ENCODE data around the gene ANKS1B. TPM values are rescaled to one million over a fixed set of nuclear protein-coding genes. Genes with fewer than 3 reads are reported as not detected.

ANKS1B gene
- total and polyA plus RNA-seq, 4 donors, result 0.03 to 3.4 (median 0.53) TPM

GRCh38 chr12:99834710-99835109 lies 150.0 kb downstream of the ANKS1B start:
- Histone ChIP-seq H3K4me3 (ENCODE audit: low read depth in 1 of 3, low read length in 3 of 3) (no peak overlapping the region), H3K9ac (ENCODE audit: low read depth in 1 of 2, low read length in 2 of 2) (no peak overlapping the region), H3K4me1 (ENCODE audit: control insufficient read depth in 4 of 4, insufficient read depth in 4 of 4, low read length in 3 of 4) (no peaks in the 10 kb centered on the region), H3K9me3 (ENCODE audit: control insufficient read depth in 4 of 4, low read length in 3 of 4) (no peaks in the 10 kb centered on the region), H3K27me3 (ENCODE audit: control insufficient read depth in 4 of 4, insufficient read depth in 4 of 4, low read length in 3 of 4) (no peaks in the 10 kb centered on the region), H3K36me3 (ENCODE audit: control insufficient read depth in 4 of 4, insufficient read depth in 3 of 4, low read depth in 1 of 4, low read length in 3 of 4) (no peaks in the 10 kb centered on the region), H3K27ac (ENCODE audit: low read depth in 1 of 2, low read length in 2 of 2) (no peak overlapping the region)
- DNase-seq (ENCODE audit: low spot score), result no peak
- 94% methylated on average over 2 of the region's 2 CpGs for WGBS
- no peak for TF ChIP-seq HNF4G (IDR thresholded peaks at IDR 0.05)
- TF ChIP-seq MAX (IDR thresholded peaks at IDR 0.05), result no peak
- TF ChIP-seq FOXA2 (IDR thresholded peaks at IDR 0.05), result no peak
- TF ChIP-seq FOXA1 (IDR thresholded peaks at IDR 0.05), result no peak
- no peak for TF ChIP-seq SP1 (IDR thresholded peaks at IDR 0.05)
- no peak for TF ChIP-seq YY1 (IDR thresholded peaks at IDR 0.05)
- TF ChIP-seq TAF1 (conservative IDR thresholded peaks at IDR 0.05), result no peak
- TF ChIP-seq RXRA (IDR thresholded peaks at IDR 0.05), result no peak
- TF ChIP-seq ZBTB33 (IDR thresholded peaks at IDR 0.05), result no peak
- TF ChIP-seq REST (IDR thresholded peaks at IDR 0.05), result no peak
- TF ChIP-seq NR2F2 (IDR thresholded peaks at IDR 0.05), result no peak
- no peak for TF ChIP-seq EGR1 (IDR thresholded peaks at IDR 0.05; ENCODE audit: low read depth in 2 of 2)
- no peak for TF ChIP-seq GABPA (IDR thresholded peaks at IDR 0.05 in 1 of 2, conservative IDR thresholded peaks at IDR 0.05 in 1 of 2)
- no peak for TF ChIP-seq RAD21 (IDR thresholded peaks at IDR 0.05)
- no peak for TF ChIP-seq HNF4A (conservative IDR thresholded peaks at IDR 0.05)
- no peak for TF ChIP-seq ATF3 (IDR thresholded peaks at IDR 0.05)
- TF ChIP-seq JUND (IDR thresholded peaks at IDR 0.05), result no peak
- no peak for TF ChIP-seq CTCF (IDR thresholded peaks at IDR 0.05; ENCODE audit: low read depth, low read length, missing input control)
